GM18858 (cell line): ENCODE data around the gene CBFA2T3.
"Not testable (repeated sequence)": the region's sequence is repeated elsewhere in the genome, so short reads cannot be mapped to it uniquely, and the experiment has no call there.

Experiments used
- ATAC-seq: cut with Tn5 transposase; IDR thresholded peaks from one replicate; pipeline ENCODE4 v1.9.1; 2021; ENCODE audit not compliant: unreplicated experiment

The CBFA2T3 gene

GRCh38 chr16:88925540-88925887, 51.5 kb downstream of the CBFA2T3 start:
- ATAC-seq = no peak

DNA sequence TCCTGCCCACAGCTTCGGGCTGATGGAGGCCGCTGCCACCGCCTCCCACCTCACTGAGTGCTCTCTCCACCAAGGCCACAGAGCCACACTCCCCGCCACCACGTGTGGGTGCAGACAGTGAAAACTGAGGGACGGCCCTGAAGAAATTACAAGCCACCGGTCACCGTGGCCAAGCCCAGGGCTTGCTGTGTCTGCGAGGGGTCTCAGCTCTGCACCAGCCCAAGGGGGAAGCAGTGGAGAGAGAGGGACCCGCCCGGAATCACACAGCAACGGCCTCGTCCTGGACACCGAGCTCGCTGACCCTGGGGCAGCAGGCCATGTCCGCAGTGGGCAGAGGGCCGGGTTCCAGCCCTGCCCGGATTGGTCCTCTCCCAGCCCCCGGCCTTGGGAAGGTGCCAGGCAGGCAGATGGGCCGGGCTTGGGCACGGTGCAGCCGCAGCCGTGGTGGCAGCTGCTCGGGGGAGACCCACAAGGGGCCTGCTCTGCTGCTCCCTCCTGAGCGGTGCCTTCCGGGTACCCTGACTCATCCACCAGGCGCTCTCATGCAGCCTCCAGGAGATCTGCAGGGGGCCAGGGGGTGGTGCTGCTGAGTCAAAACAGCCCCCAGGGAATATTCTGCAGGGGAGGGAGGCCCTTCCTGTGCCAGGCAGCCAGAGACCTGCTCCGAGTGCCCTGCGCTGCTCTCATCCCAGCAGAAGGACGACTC, 52.0 kb downstream of the CBFA2T3 start:
- ATAC-seq = no peak

- ATAC-seq = no peak
These were observed 52.8 kb downstream of the CBFA2T3 start for GRCh38 chr16:88923926-88924833.

- ATAC-seq = no peak
These were observed 53.6 kb downstream of the CBFA2T3 start for GRCh38 chr16:88923450-88923849.

DNA sequence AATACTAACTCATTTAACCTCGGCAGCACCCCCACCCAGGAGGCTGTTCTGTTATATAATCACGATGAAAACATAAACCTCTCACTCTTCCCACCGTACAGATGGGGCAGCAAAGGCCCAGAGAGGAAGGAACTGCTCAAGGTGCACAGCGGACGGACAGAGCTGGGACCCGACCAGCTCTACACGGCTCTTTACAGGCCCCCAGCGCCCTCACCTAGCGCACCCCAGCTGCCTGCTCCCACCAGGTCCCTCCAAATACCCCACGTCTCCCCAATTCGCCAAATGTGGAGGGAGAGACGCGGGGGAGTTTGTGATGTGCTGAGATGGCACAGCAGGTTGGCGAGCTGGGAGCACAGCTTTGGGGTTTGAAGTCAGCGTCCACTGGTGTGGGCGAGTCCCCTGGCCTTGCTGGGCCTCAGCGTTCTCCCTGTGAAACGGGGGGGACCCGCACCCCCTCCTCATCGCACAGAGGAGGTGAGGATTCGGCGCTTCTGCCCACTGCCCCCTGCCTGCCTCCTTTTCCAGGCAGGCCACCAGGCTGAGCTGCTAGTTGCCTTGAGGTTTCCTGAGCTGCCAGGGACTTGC, 54.1 kb downstream of the CBFA2T3 start:
- ATAC-seq = no peak

GRCh38 chr16:88922114-88922825, 54.7 kb downstream of the CBFA2T3 start:
- no peak for ATAC-seq

- no peak for ATAC-seq
These were observed 55.4 kb downstream of the CBFA2T3 start for GRCh38 chr16:88921591-88921990.

DNA sequence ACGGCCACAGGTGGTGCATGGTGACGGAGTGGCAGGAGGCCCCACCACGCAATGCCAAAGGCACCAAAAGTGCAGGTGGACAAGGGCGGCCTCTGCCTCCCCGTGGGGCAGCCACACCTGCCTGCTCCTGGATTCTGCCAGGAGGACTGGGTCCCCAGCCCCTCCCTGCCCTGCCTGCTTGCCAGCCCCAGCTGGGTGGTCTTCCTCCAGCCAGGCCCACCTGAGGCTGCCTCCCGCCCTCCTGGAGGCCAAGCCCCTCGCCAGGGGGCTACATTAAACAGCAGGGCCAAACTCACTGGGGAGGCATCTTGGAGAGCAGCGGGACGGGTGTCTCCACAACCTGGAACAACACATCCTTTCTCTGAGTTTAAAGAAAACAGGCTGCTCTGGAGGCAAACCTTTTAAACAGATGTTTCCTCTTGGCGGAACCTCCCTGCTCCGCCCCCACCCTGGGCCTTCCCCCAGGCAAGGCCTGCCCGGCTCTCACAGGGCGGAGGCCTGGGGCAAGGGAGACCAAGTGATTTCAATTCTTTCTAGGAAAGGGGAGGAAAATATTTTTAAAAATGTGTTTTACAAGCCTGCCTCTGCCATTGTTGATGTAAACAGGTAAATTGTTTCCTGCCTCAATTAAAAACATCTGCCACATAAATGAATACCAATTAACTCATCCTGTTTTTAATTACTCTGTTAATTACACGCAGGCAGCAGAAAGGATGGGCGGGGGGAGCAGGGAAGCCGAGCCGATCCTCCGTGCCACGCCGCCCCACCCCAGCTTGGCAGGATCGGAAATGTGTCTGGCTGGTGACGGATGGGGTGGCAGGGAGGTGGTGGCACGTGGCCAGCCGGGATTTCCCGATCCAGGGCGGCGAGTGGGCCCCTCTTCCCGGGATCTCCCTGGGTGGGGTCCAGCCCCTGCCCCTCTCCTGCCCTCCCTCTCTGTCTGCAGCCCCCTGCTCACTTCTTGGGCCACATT, 56.1 kb downstream of the CBFA2T3 start:
- no peak for ATAC-seq

DNA sequence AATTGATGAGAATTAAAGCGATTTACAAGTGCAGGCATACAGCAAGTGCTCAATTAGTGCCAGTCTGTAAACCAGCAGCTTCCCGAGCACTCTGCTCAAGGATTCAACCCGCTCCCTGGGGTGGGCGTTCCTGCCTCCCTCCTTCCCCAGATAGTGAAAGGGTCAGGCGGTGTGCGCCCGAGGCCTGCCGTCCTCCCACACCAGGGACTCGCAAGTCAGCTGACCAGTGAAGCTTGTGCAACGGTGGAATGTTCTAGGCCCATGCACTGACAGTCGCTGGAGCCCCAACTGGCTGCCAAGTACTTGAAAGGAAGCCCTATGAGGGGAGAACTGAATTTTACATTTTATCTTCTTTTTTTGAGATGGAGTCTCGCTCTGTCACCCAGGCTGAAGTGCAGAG, 57.1 kb downstream of the CBFA2T3 start:
- no peak for ATAC-seq

- ATAC-seq = not testable (repeated sequence)
These were observed 58.1 kb downstream of the CBFA2T3 start for GRCh38 chr16:88918896-88919295.

GRCh38 chr16:88917915-88918627, 58.9 kb downstream of the CBFA2T3 start:
- ATAC-seq = no peak

GRCh38 chr16:88917146-88917914, 59.7 kb downstream of the CBFA2T3 start:
- no peak for ATAC-seq

- ATAC-seq = no peak
These were observed 61.2 kb downstream of the CBFA2T3 start for GRCh38 chr16:88915639-88916327.

DNA sequence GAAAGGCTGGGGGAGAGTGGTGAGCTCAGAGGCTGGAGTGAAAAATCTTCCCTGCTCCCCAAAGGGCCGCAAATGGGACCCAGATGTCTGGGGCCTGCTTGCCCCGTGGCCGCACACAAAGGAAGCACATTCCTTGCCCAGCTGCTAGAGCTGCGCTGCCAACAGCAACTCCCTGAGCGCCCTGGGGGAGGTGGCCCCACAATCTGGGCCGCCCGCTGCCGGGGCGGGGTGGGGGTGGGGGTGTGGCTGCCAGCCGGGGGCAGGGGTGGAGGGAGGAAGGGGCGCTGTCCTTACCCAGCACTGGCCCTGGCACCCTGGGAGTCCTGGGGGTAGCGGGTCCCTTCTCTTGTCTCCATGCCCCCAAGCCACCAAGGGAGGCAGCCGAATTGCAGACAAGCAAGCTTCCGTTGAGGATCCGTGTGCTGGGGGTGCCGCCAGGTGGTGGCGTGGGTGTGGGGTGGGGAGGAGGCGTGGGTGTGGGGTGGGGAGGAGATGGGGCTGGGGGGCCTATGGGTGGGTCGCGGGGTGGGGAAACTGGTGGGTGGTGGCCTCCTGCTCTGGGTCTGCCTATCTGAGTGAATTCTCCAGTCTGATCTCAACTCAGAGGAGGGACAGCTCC, 62.1 kb downstream of the CBFA2T3 start:
- no peak for ATAC-seq

DNA sequence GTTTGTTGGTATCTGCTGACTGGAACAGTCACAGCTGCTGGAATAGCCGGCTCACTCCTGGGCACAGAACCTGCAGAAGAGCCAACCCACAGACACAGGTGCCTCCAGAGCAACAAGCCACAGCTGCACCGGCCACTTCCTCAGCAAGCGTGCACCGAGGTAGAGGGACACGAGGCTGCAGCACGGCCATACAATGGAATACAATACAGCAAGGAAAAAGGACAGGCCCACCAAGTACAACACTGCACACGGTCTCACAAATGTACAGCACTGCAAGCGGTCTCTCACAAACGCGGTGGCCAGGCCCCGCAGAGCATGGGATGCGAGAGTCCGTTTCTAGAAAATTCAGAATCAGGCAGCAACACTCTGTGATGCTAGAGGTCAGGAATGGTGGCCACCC, 63.1 kb downstream of the CBFA2T3 start:
- no peak for ATAC-seq

DNA sequence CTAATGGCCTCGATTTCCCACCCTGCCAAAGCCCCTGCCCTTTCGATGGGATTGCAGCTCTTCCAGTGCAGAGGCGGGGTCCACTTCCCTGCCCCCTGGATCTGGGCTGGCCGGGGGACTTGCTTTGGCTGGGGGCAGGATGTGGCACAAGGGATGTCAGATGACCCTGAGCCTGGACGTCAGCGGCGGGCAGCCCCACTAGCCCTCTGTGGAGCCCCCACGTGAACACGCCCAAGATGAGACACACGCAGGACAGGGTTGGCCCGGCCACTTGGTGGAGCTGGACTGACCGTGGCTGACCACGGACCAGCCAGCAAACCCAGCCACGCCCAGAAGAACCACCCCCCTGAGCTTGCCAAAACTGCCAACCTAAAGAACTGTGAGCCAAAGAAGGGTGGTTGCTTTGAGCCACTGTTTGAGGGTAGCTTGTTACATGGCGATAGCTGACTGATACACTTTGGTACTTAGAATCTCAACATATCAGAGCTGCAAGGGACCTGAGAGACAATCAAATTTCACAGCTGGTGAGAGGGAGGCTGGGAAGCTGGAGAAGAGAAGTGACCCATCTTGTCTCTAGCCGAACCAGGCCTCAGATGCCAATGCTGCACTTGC, 63.9 kb downstream of the CBFA2T3 start:
- ATAC-seq = no peak

DNA sequence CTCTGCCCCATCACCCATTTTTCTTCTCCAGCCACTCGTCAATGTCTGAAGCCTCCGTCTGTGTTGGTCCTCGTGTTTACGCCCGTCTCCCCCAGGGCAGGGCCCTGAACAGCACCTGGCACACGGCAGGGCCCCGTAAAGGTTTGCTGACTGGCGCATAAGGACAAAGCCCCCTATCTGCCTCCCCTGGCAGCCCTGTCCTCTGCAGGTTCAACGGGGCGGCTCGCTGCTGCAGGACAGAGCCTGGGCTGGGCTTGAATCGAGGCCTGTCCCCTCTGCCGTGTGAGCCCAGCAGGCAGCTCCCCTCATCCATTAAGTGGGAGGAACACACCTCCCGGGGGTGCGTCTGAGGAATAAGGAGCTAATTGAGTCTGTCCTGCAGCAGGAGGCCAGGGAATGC, 64.5 kb downstream of the CBFA2T3 start:
- ATAC-seq = no peak
